ENCODE results near the gene ACVR1C.

GRCh38 chr2:157677941-157678340 is 49.3 kb upstream of the ACVR1C start:
- TF ChIP-seq CTCF (IDR thresholded peaks at IDR 0.05) (no peak), POLR2A (IDR thresholded peaks at IDR 0.05) (no peak)

Measured in right lobe of liver (tissue), 4 donors.